ENCODE results near the gene ARHGEF39.

The ARHGEF39 gene

DNA sequence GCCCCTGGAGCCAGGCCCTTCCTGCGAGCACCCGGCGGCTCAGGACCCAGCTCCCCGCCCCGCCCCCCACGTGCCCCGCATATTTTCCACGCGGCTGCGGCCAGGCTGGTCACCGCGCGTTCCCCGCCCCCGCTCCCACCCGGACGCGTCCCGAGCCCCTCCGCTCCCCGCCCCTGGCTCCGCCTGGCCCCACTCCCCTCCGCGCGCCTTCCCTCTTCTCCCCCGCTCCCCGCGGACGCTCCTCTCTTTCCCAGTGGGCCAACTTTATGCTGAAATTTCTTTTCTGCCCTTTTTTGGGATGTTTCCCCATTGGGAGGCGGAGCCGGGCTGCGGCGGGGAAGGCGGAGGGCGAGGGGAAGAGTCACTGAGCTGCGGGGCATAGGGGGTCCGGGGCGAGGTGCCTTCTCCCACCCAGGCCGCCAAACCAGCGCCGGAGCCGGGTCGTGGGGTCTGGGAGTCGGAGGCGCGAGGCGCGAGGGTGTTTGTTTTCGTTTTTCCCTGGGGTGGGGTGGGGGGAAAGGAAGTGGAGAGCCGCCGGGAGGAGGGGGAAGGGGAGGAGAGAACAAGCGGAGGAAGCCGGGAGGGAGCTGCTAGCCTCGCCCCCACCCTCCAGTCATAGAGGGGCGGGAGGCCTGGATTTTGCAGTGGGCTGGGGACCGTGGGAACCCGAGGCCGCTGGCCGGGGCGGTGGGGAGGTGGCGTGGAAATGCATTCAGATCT lies 25.8 kb upstream of the ARHGEF39 start:
- peak; percentile 32 for DNase-seq

DNA sequence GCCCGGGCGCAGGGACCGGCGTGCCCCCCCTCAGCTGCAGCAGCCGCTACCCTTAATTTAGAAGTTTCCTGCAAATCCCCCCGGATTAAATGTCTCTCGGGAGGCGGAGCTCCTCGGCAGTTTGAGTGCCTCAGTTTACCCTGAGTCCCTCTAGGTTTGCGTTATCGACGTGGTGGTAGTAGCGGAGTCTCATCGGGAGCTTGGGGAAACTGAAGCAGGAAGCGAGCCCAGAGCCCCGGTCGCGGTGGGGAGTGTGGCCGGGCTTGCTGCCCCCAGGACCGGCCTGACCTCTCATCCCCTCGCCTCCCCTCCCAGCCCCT lies 25.3 kb upstream of the ARHGEF39 start:
- DNase-seq, result no peak

GRCh38 chr9:35689542-35690293 lies 24.7 kb upstream of the ARHGEF39 start, which contains the start of gene TPM2:
TSS of gene TPM2 (minus strand) at chr9:35689925. CDS start at chr9:35689817, 108 bp downstream.
- DNase-seq, result no peak

GRCh38 chr9:35688558-35689541 lies 23.9 kb upstream of the ARHGEF39 start:
- DNase-seq, result no peak

DNA sequence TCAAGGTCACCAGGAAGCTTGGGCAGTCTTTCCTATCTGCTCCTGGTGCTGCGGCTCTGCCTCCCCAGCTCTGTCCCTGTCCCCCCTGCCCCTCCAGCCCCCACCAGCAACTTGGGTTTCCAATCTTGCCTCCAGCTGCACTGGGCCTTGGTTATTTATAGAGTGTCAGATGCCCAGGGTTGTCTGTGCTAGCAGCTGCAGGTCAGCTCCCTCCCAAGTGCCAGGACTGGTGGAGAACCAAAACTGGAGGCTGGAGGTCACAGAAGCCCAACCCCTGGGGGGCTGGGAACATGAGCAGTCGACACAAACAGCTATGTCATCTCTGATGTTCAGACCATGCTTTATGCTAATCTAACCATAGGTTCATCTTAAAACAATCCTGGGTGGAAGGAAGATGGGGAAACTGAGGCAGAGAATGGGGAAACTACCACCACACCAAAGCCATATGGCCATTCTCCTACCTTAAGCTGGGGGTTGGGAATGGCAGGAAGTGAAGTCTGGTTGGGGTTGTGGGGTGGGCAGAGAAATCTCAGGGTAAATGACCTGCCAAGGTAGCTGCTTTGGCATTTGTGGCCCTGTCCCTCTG lies 23.1 kb upstream of the ARHGEF39 start:
- DNase-seq, result no peak

- no peak for DNase-seq
These were observed 22.3 kb upstream of the ARHGEF39 start for GRCh38 chr9:35687306-35687705.

DNA sequence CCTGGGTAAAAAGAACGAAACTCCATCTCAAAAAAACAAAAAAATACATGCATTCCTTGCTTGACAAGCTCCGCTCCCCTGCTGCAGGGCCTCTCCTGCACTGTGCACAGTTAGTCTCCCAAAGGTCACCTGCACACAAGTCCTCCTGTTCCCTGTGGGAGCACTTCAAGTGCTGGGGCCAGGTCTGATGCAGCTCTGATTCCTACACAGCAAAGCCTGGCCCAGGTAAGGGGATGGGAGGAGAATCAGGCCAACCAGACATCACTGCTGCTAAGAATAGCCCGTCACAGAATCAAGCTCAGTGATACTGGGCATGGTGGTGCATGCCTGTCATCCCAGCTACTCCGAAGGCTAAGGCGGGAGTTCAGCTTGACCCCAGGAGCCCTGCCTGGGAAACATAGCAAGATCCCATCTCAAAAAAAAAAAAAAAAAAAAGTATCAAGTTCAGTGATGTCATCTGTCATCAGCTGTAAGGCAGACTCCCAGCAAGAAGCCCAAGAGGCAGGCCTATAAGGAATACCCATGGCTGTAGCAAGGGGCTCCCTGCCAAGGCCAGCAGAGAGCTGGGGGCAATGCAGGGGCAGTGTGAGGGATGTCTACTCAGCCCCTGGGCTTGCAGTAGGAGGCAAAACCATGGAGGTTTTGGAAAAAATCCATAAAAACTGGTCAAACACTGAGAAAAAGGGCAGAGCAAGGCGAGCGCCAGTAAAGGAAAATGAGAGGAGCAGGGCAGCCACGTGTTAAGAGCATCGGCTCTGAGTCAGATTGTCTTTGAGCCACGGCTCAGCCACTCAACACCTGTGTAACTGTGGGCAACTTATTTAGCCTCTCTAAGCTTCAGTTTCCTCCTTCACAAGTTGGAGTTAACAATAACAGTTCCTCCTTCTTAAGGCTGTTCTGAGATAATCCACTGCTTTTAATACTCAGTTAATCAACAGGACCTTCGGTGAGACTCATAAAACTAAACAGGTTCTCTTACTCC lies 21.5 kb upstream of the ARHGEF39 start:
- DNase-seq, result no peak

DNA sequence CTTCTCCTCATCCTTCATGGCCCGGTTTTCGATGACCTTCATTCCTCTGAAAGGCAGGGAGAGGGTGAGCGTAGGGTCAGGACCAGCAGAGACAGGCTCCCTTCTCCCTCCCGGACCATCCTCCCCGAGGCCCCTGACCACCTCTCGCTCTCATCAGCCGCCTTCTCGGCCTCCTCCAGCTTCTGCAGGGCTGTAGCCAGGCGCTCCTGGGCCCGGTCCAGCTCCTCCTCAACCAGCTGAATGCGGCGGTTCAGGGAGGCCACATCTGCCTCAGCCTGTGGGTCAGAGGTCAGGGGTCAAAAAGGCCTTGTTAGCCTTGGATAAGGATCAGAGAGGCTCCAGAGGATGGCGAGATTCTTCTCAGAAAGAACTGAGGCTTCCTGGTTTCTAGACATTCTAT lies 20.5 kb upstream of the ARHGEF39 start:
- DNase-seq, result no peak

GRCh38 chr9:35684921-35685320 lies 19.9 kb upstream of the ARHGEF39 start:
- no peak for DNase-seq

GRCh38 chr9:35683323-35683722 lies 18.3 kb upstream of the ARHGEF39 start:
- DNase-seq, result no peak

DNA sequence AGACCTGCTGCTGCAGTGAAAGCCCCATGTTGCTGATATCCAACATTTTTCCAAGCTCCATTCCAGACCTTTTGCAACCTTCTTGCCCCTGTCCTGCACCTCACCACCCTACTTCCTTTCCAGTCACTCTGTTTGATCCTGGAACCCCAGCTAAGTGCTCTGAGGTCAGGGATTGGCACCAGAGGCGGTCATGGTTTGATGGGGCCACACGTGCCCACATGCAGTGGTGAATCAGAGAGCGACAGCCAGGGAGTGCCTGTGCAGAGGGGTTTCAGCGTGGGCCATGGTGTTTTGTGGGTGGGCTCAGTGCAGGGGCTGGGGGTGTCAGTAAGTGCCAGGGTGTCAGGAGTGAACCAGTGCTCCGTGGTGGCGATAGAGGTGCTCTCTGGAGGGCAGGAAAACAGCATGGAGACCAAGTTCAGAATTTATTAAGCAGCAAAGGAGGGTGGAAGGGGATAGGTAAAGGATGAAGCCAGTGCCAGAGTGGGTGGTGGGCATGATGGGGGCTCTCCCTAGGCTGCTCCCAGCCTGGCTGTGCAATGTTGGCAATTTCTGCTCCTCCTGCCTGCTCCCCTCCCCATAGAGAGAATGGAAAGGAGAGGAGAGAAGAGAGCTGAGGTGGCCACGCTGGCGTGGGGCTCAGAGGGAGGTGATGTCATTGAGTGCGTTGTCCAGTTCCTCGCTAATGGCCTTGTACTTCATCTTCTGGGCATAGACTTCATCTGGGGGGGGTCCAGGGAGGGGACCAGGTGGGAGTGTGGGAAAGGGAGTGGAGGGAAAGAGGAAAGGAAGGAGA lies 17.7 kb upstream of the ARHGEF39 start:
- DNase-seq, result no peak

DNA sequence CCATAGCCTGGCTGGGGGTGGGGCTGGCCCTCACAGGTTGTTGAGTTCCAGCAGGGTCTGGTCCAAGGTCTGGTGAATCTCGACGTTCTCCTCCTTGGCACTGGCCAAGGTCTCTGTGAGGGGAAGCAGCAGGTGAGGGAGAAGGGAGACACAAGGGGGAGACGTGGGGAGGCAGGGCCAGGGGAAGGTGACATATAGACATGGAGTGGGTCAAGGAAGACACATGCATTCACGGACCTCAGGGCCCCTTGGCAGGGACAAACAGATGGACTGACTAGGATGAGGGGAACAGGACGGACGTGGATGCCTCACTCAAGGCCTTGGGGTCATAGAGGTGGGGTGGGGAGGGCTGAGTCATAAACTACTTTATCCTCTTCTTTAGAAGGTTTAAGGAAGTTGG lies 17.1 kb upstream of the ARHGEF39 start:
- DNase-seq, result no peak

DNA sequence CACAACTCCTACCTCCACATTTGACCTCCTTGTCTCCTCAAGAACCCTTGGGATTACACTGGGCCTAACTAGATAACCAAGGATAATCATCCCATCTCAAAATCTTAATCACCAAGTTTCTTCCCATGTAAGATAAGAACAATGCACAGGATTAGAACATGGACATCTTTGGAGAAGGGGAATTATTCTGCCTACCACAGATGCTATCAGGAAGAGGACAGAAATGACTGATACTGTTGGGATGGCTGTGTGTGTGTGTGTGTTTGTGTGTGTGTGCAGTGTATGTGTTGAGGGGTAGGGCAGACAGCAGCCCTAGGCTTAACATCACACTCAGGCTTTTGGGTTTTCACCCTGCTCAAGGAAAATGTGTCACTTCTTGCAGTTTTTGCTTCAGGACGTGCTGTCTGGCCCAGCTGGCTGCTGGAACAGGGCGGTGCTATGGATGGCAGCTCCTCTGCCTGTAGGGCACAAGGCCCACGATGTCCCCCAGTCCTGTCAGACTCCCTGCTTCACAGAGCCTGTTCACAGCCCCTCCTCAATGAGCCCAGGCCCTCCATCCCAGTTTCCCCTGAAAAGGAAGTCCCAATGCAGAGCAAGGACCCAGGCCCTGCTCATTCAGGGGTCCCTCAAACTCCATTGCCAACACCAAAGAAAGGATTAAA lies 16.5 kb upstream of the ARHGEF39 start:
- no peak for DNase-seq

DNA sequence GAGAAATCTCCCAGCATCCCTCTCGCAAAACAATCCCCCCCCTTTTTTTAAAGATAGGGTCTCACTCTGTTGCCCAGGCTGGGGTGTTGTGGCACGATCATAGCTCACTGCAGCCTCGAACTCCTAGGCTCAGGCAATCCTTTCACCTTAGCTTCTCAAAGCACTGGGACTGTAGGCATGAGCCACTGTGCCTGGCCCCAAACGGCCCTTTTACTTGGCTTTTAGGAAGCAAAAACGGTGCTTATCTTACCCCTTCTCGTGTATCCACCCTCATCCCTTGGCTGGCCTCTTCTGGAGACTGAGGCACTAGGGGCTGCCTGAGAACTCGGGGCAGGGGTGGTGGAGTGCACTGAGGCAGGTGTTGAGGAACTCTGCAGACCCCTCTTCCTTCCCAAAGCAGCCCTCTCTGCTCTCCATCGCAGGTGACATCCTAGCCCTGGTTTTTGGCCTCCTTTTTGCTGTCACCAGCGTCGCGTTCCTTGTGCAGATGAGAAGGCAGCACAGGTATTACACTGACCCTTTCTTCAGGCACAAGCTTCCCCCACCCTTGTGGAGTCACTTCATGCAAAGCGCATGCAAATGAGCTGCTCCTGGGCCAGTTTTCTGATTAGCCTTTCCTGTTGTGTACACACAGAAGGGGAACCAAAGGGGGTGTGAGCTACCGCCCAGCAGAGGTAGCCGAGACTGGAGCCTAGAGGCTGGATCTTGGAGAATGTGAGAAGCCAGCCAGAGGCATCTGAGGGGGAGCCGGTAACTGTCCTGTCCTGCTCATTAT lies 15.5 kb upstream of the ARHGEF39 start:
- no peak for DNase-seq

GRCh38 chr9:35679766-35680330 lies 14.9 kb upstream of the ARHGEF39 start:
- DNase-seq, result no peak

- DNase-seq, result no peak
These were observed 14.1 kb upstream of the ARHGEF39 start for GRCh38 chr9:35679091-35679490.

DNA sequence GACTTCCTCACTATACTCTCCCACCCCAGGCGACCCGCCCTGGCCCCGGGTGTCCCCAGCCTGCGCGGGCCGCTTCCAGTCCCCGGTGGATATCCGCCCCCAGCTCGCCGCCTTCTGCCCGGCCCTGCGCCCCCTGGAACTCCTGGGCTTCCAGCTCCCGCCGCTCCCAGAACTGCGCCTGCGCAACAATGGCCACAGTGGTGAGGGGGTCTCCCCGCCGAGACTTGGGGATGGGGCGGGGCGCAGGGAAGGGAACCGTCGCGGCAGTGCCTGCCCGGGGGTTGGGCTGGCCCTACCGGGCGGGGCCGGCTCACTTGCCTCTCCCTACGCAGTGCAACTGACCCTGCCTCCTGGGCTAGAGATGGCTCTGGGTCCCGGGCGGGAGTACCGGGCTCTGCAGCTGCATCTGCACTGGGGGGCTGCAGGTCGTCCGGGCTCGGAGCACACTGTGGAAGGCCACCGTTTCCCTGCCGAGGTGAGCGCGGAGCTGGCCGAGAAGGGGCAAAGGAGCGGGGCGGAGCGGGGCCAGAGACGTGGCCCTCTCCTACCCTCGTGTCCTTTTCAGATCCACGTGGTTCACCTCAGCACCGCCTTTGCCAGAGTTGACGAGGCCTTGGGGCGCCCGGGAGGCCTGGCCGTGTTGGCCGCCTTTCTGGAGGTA lies 10.9 kb upstream of the ARHGEF39 start:
- DNase-seq, result peak; percentile 26

- no peak for DNase-seq
These were observed 10.2 kb upstream of the ARHGEF39 start for GRCh38 chr9:35675204-35675603.

- no peak for DNase-seq
These were observed 9.0 kb upstream of the ARHGEF39 start for GRCh38 chr9:35674025-35674361.
